ENCODE measurements around the gene ANKRD13A. TPM values are rescaled to one million over a fixed set of nuclear protein-coding genes. Genes with fewer than 3 reads are reported as not detected.
A peak's percentile ranks its signal among the peaks of the same experiment; 100 is the strongest.

Gene ANKRD13A
- polyA plus RNA-seq, 1 experiment, result 268 TPM

GRCh38 chr12:109994401-109995175 is 4.6 kb upstream of the ANKRD13A start:
- H3K27me3 ChIP-seq (ENCODE audit: control insufficient read depth, insufficient read depth, low read length), result no peaks in the 10 kb centered on the region
- peak overlapping the region; percentile 91 for H3K4me3 ChIP-seq (ENCODE audit: low read depth, low read length)
- DNase-seq (ENCODE audit: low read depth), result no peak
- CTCF ChIA-PET, result interaction anchor here (0.6 to 1.2 kb wide), 3 partner anchors 14 to 455 kb away, joined by 3 to 4 read pairs (median 3); partner anchors contain the start of gene ARPC3
- H3K36me3 ChIP-seq (ENCODE audit: control insufficient read depth, insufficient read depth, low read length), result no peaks in the 10 kb centered on the region
- POLR2A ChIA-PET, result no interaction called here
- no peak for TF ChIP-seq CTCF (IDR thresholded peaks at IDR 0.05; ENCODE audit: insufficient read depth, low read depth, low read length)

GRCh38 chr12:109995361-109995685 is 3.9 kb upstream of the ANKRD13A start:
- no peak for TF ChIP-seq CTCF (IDR thresholded peaks at IDR 0.05; ENCODE audit: insufficient read depth, low read depth, low read length)
- Histone ChIP-seq H3K4me3 (ENCODE audit: low read depth, low read length) (peak overlapping the region; percentile 91), H3K27me3 (ENCODE audit: control insufficient read depth, insufficient read depth, low read length) (no peaks in the 10 kb centered on the region), H3K36me3 (ENCODE audit: control insufficient read depth, insufficient read depth, low read length) (no peaks in the 10 kb centered on the region)
- CTCF ChIA-PET, result no interaction called here
- no peak for DNase-seq (ENCODE audit: low read depth)
- POLR2A ChIA-PET, result no interaction called here

GRCh38 chr12:109995686-109996482 is 3.3 kb upstream of the ANKRD13A start, which contains the start of gene GIT2:
Gene GIT2 (minus strand): TSS chr12:109996368. CDS start chr12:109996224, 144 bp downstream.
- Histone ChIP-seq H3K27me3 (ENCODE audit: control insufficient read depth, insufficient read depth, low read length) (no peaks in the 10 kb centered on the region), H3K4me3 (ENCODE audit: low read depth, low read length) (peak within 1 kb of the TSS; percentile 91), H3K36me3 (ENCODE audit: control insufficient read depth, insufficient read depth, low read length) (no peaks in the 10 kb centered on the region)
- no peak for DNase-seq (ENCODE audit: low read depth)
- TF ChIP-seq CTCF (IDR thresholded peaks at IDR 0.05; ENCODE audit: insufficient read depth, low read depth, low read length), result no peak
- ChIA-PET CTCF (no interaction called here), POLR2A (no interaction called here)

- Histone ChIP-seq H3K27me3 (ENCODE audit: control insufficient read depth, insufficient read depth, low read length) (no peaks in the 10 kb centered on the region), H3K36me3 (ENCODE audit: control insufficient read depth, insufficient read depth, low read length) (no peaks in the 10 kb centered on the region), H3K4me3 (ENCODE audit: low read depth, low read length) (peak overlapping the region; percentile 91)
- CTCF ChIA-PET, result interaction anchor here (0.6 kb wide), 1 partner anchor 36 kb away, joined by 3 read pairs; no protein-coding TSS in a partner anchor
- TF ChIP-seq CTCF (IDR thresholded peaks at IDR 0.05; ENCODE audit: insufficient read depth, low read depth, low read length), result no peak
- DNase-seq (ENCODE audit: low read depth), result no peak
- POLR2A ChIA-PET, result no interaction called here
These were observed 2.8 kb upstream of the ANKRD13A start for GRCh38 chr12:109996483-109996853.

GRCh38 chr12:109997393-109997792 is 1.8 kb upstream of the ANKRD13A start:
- CTCF ChIA-PET, result interaction anchor here (0.7 to 1.8 kb wide), 2 partner anchors 24 to 434 kb away, joined by 3 to 4 read pairs; no protein-coding TSS in a partner anchor
- POLR2A ChIA-PET, result no interaction called here
- TF ChIP-seq CTCF (IDR thresholded peaks at IDR 0.05; ENCODE audit: insufficient read depth, low read depth, low read length), result no peak
- no peaks in the 10 kb centered on the region for H3K27me3 ChIP-seq (ENCODE audit: control insufficient read depth, insufficient read depth, low read length)
- no peak overlapping the region for H3K4me3 ChIP-seq (ENCODE audit: low read depth, low read length)
- no peak for DNase-seq (ENCODE audit: low read depth)
- H3K36me3 ChIP-seq (ENCODE audit: control insufficient read depth, insufficient read depth, low read length), result no peaks in the 10 kb centered on the region

Data from BJ (cell line).